ENCODE measurements around the gene CLDN14.

The CLDN14 gene

DNA sequence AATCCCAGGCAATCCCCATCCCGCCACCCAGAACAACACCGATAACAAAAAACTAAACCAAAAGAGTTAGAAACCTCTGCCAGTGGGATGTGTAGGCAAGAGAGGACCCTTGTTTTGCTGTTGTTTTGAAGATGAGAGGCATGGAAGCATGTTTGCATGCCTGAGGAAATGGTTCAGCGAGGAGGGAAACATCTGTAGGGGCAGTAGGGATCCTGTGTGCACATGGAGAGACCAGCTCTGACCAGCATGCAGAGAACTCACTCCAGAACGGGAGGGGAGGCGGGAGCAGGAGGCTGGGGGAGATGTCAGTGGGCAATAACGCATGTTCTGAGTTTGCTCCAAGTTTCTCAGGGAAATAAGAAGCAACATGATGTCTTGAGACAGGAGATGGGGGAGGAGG, 5.3 kb downstream of the CLDN14 start:
- Histone ChIP-seq H3K9me3 (ENCODE audit: control insufficient read depth in 5 of 5, low read length in 5 of 5) (no peaks in the 10 kb centered on the region), H3K27ac (ENCODE audit: low read depth, low read length) (no peak overlapping the region), H3K27me3 (ENCODE audit: control insufficient read depth in 5 of 5, insufficient read depth in 4 of 5, low read length in 5 of 5) (peaks cover 0 to 7% (median 4%) of the 10 kb centered on the region in 5 donors), H3K9ac (ENCODE audit: low read length in 5 of 5) (no peak overlapping the region), H3K36me3 (ENCODE audit: control insufficient read depth in 5 of 5, insufficient read depth in 5 of 5, low read length in 5 of 5) (no peaks in the 10 kb centered on the region), H3K4me3 (ENCODE audit: low read depth in 1 of 5, low read length in 5 of 5) (no peak overlapping the region), H3K4me1 (ENCODE audit: control insufficient read depth in 5 of 5, insufficient read depth in 5 of 5, low read length in 5 of 5) (no peaks in the 10 kb centered on the region)

DNA sequence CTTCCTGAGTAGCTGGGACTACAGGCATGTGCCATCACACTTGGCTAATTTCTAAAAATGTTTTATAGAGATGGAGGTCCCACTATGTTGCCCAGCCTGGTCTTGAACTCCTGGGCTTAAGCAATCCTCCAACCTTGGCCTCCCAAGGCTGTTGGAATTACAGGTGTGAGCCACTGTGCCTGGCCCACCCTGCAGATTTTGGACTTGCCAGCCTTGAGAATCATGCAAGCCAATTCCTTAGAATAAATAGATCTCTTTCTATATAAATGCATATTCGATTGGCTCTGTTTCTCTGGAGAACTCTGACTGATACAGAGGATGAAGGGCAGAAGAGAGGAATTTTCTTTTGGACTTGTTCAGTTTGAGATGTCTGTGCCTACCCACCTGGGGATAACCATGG, 6.7 kb downstream of the CLDN14 start:
- Histone ChIP-seq H3K36me3 (ENCODE audit: control insufficient read depth in 5 of 5, insufficient read depth in 5 of 5, low read length in 5 of 5) (no peaks in the 10 kb centered on the region), H3K9me3 (ENCODE audit: control insufficient read depth in 5 of 5, low read length in 5 of 5) (no peaks in the 10 kb centered on the region), H3K27ac (ENCODE audit: low read depth, low read length) (no peak overlapping the region), H3K27me3 (ENCODE audit: control insufficient read depth in 5 of 5, insufficient read depth in 4 of 5, low read length in 5 of 5) (peaks cover 0 to 4% (median 0%) of the 10 kb centered on the region in 5 donors), H3K4me3 (ENCODE audit: low read depth in 1 of 5, low read length in 5 of 5) (no peak overlapping the region), H3K4me1 (ENCODE audit: control insufficient read depth in 5 of 5, insufficient read depth in 5 of 5, low read length in 5 of 5) (no peaks in the 10 kb centered on the region), H3K9ac (ENCODE audit: low read length in 5 of 5) (no peak overlapping the region)

- Histone ChIP-seq H3K9me3 (ENCODE audit: control insufficient read depth in 5 of 5, low read length in 5 of 5) (no peaks in the 10 kb centered on the region), H3K9ac (ENCODE audit: low read length in 5 of 5) (no peak overlapping the region), H3K27ac (ENCODE audit: low read depth, low read length) (no peak overlapping the region), H3K4me3 (ENCODE audit: low read depth in 1 of 5, low read length in 5 of 5) (no peak overlapping the region), H3K4me1 (ENCODE audit: control insufficient read depth in 5 of 5, insufficient read depth in 5 of 5, low read length in 5 of 5) (no peaks in the 10 kb centered on the region), H3K36me3 (ENCODE audit: control insufficient read depth in 5 of 5, insufficient read depth in 5 of 5, low read length in 5 of 5) (no peaks in the 10 kb centered on the region), H3K27me3 (ENCODE audit: control insufficient read depth in 5 of 5, insufficient read depth in 4 of 5, low read length in 5 of 5) (peaks cover 0 to 4% (median 0%) of the 10 kb centered on the region in 5 donors)
Measured at GRCh38 chr21:36472377-36472776, 7.5 kb downstream of the CLDN14 start.

GRCh38 chr21:36471254-36471723, 8.6 kb downstream of the CLDN14 start:
- Histone ChIP-seq H3K27me3 (ENCODE audit: control insufficient read depth in 5 of 5, insufficient read depth in 4 of 5, low read length in 5 of 5) (peaks cover 0 to 4% (median 0%) of the 10 kb centered on the region in 5 donors), H3K9me3 (ENCODE audit: control insufficient read depth in 5 of 5, low read length in 5 of 5) (no peaks in the 10 kb centered on the region), H3K27ac (ENCODE audit: low read depth, low read length) (no peak overlapping the region), H3K36me3 (ENCODE audit: control insufficient read depth in 5 of 5, insufficient read depth in 5 of 5, low read length in 5 of 5) (no peaks in the 10 kb centered on the region), H3K4me3 (ENCODE audit: low read depth in 1 of 5, low read length in 5 of 5) (no peak overlapping the region), H3K9ac (ENCODE audit: low read length in 5 of 5) (no peak overlapping the region), H3K4me1 (ENCODE audit: control insufficient read depth in 5 of 5, insufficient read depth in 5 of 5, low read length in 5 of 5) (no peaks in the 10 kb centered on the region)

GRCh38 chr21:36470294-36470693, 9.6 kb downstream of the CLDN14 start:
- H3K27ac ChIP-seq (ENCODE audit: low read depth, low read length): no peak overlapping the region
- H3K4me3 ChIP-seq (ENCODE audit: low read depth in 1 of 5, low read length in 5 of 5): no peak overlapping the region
- H3K4me1 ChIP-seq (ENCODE audit: control insufficient read depth in 5 of 5, insufficient read depth in 5 of 5, low read length in 5 of 5): no peaks in the 10 kb centered on the region
- no peaks in the 10 kb centered on the region for H3K9me3 ChIP-seq (ENCODE audit: control insufficient read depth in 5 of 5, low read length in 5 of 5)
- H3K27me3 ChIP-seq (ENCODE audit: control insufficient read depth in 5 of 5, insufficient read depth in 4 of 5, low read length in 5 of 5): peaks cover 0 to 4% (median 0%) of the 10 kb centered on the region in 5 donors
- no peak overlapping the region for H3K9ac ChIP-seq (ENCODE audit: low read length in 5 of 5)
- no peaks in the 10 kb centered on the region for H3K36me3 ChIP-seq (ENCODE audit: control insufficient read depth in 5 of 5, insufficient read depth in 5 of 5, low read length in 5 of 5)

DNA sequence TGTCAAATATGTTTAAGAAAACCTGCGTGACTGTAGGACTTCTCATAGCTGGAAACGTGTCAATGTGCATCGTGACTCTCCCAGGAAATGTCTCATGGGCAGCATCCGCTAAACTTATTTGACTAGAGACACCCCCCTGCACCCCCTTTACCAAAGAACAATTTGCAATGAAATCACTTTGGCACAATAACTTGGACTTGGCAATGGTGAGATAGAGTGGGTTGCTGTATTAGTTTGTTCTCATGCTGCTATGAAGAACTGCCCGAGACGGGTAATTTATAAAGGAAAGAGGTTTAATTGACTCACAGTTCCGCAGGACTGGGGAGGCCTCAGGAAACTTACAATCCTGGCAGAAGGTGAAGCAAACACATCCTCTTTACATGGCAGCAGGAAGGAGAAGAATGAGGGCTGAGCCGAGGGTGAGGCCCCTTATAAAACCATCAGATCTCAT, 13.8 kb downstream of the CLDN14 start:
- Histone ChIP-seq H3K36me3 (ENCODE audit: control insufficient read depth in 5 of 5, insufficient read depth in 5 of 5, low read length in 5 of 5) (no peaks in the 10 kb centered on the region), H3K27ac (ENCODE audit: low read depth, low read length) (no peak overlapping the region), H3K27me3 (ENCODE audit: control insufficient read depth in 5 of 5, insufficient read depth in 4 of 5, low read length in 5 of 5) (peaks cover 0 to 12% (median 11%) of the 10 kb centered on the region in 5 donors), H3K9me3 (ENCODE audit: control insufficient read depth in 5 of 5, low read length in 5 of 5) (no peaks in the 10 kb centered on the region), H3K4me3 (ENCODE audit: low read depth in 1 of 5, low read length in 5 of 5) (no peak overlapping the region), H3K4me1 (ENCODE audit: control insufficient read depth in 5 of 5, insufficient read depth in 5 of 5, low read length in 5 of 5) (no peaks in the 10 kb centered on the region), H3K9ac (ENCODE audit: low read length in 5 of 5) (no peak overlapping the region)

GRCh38 chr21:36465478-36465877, 14.4 kb downstream of the CLDN14 start:
- H3K36me3 ChIP-seq (ENCODE audit: control insufficient read depth in 5 of 5, insufficient read depth in 5 of 5, low read length in 5 of 5): no peaks in the 10 kb centered on the region
- H3K27me3 ChIP-seq (ENCODE audit: control insufficient read depth in 5 of 5, insufficient read depth in 4 of 5, low read length in 5 of 5): peaks cover 0 to 13% (median 11%) of the 10 kb centered on the region in 5 donors
- H3K27ac ChIP-seq (ENCODE audit: low read depth, low read length): no peak overlapping the region
- no peak overlapping the region for H3K4me3 ChIP-seq (ENCODE audit: low read depth in 1 of 5, low read length in 5 of 5)
- H3K9me3 ChIP-seq (ENCODE audit: control insufficient read depth in 5 of 5, low read length in 5 of 5): no peaks in the 10 kb centered on the region
- no peaks in the 10 kb centered on the region for H3K4me1 ChIP-seq (ENCODE audit: control insufficient read depth in 5 of 5, insufficient read depth in 5 of 5, low read length in 5 of 5)
- H3K9ac ChIP-seq (ENCODE audit: low read length in 5 of 5): no peak overlapping the region

DNA sequence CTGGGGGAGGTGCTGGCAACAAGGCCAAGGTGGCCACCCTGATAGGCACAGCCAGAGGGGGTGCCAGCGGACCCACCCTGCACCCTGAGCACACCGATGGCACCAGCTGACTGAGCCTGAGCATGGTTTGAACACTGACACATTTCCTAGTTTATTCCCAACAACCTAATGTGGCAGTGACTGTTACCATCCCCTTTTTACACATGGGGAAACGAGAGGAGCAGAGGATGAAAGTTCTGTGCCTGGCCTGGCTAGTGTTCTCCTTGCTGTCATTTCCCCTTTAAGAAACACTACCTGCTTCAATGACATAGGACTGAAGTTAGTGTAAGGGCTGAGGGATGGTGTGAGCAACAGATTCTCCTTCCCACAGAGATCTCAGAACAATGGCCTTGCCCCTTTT, 15.3 kb downstream of the CLDN14 start:
- no peaks in the 10 kb centered on the region for H3K4me1 ChIP-seq (ENCODE audit: control insufficient read depth in 5 of 5, insufficient read depth in 5 of 5, low read length in 5 of 5)
- no peak overlapping the region for H3K4me3 ChIP-seq (ENCODE audit: low read depth in 1 of 5, low read length in 5 of 5)
- H3K36me3 ChIP-seq (ENCODE audit: control insufficient read depth in 5 of 5, insufficient read depth in 5 of 5, low read length in 5 of 5): no peaks in the 10 kb centered on the region
- H3K9ac ChIP-seq (ENCODE audit: low read length in 5 of 5): no peak overlapping the region
- no peak overlapping the region for H3K27ac ChIP-seq (ENCODE audit: low read depth, low read length)
- H3K27me3 ChIP-seq (ENCODE audit: control insufficient read depth in 5 of 5, insufficient read depth in 4 of 5, low read length in 5 of 5): peaks cover 0 to 13% (median 11%) of the 10 kb centered on the region in 5 donors
- no peaks in the 10 kb centered on the region for H3K9me3 ChIP-seq (ENCODE audit: control insufficient read depth in 5 of 5, low read length in 5 of 5)

GRCh38 chr21:36463991-36464390, 15.9 kb downstream of the CLDN14 start:
- Histone ChIP-seq H3K4me3 (ENCODE audit: low read depth in 1 of 5, low read length in 5 of 5) (no peak overlapping the region), H3K27me3 (ENCODE audit: control insufficient read depth in 5 of 5, insufficient read depth in 4 of 5, low read length in 5 of 5) (peaks cover 0 to 13% (median 11%) of the 10 kb centered on the region in 5 donors), H3K4me1 (ENCODE audit: control insufficient read depth in 5 of 5, insufficient read depth in 5 of 5, low read length in 5 of 5) (no peaks in the 10 kb centered on the region), H3K9ac (ENCODE audit: low read length in 5 of 5) (no peak overlapping the region), H3K27ac (ENCODE audit: low read depth, low read length) (no peak overlapping the region), H3K9me3 (ENCODE audit: control insufficient read depth in 5 of 5, low read length in 5 of 5) (no peaks in the 10 kb centered on the region), H3K36me3 (ENCODE audit: control insufficient read depth in 5 of 5, insufficient read depth in 5 of 5, low read length in 5 of 5) (no peaks in the 10 kb centered on the region)

DNA sequence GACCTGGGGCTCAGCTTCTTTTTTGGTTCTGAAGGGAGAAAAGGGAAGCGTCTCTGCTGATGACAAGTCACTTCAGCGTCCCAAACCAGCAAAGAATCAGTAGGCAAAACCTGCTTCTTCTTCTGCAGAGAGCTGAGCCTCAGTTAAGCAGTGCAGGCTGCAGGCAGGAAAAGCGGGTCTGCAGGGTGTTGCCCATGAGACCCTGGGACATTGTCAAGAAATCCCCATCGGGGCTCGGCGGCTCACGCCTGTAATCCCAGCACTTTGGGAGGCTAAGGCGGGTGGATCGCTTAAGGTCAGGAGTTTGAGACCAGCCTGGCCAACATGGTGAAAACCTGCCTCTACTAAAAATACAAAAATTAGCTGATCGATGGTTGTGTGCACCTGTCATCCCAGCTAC, 16.7 kb downstream of the CLDN14 start:
- Histone ChIP-seq H3K4me3 (ENCODE audit: low read depth in 1 of 5, low read length in 5 of 5) (no peak overlapping the region), H3K27me3 (ENCODE audit: control insufficient read depth in 5 of 5, insufficient read depth in 4 of 5, low read length in 5 of 5) (peaks cover 0 to 13% (median 11%) of the 10 kb centered on the region in 5 donors), H3K9ac (ENCODE audit: low read length in 5 of 5) (no peak overlapping the region), H3K4me1 (ENCODE audit: control insufficient read depth in 5 of 5, insufficient read depth in 5 of 5, low read length in 5 of 5) (no peaks in the 10 kb centered on the region), H3K9me3 (ENCODE audit: control insufficient read depth in 5 of 5, low read length in 5 of 5) (no peaks in the 10 kb centered on the region), H3K36me3 (ENCODE audit: control insufficient read depth in 5 of 5, insufficient read depth in 5 of 5, low read length in 5 of 5) (no peaks in the 10 kb centered on the region), H3K27ac (ENCODE audit: low read depth, low read length) (no peak overlapping the region)

All from subcutaneous abdominal adipose tissue (tissue), 5 donors.